Skin of body (tissue), 2 donors: ENCODE results near the gene CASR. TPM values are rescaled to one million over a fixed set of nuclear protein-coding genes. Genes with fewer than 3 reads are reported as not detected.

Experiments
- DNase-seq: peaks from one replicate; lab custom pipeline; 2025; lab: John Stamatoyannopoulos, UW
- total RNA-seq: library from RNA; depleted of rRNA; stranded (reverse); fragments of >200 nt; gene quantifications from one replicate; pipeline ENCODE4 v1.2.3, GENCODE V29; 2014

Gene CASR
- total RNA-seq, 1 donor from 2014 or later: not detected

DNA sequence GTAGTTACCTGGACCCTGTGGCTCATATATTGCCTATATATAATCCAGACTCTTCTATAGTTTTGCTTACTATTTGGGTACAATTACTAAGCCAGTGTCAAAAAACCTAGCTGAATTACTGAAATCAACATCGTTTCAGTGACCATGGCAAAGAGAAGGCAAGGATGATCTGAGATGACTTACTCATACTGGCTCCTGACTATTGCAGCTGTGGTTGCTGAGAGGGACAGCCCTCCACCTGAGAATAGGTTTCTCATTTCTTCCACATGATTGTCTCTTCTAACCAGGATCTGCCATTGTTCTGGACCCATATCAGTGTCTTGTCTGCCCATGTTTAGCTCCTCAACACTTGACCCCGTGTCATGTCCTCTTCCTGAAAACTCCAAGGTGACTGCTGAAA, 30.2 kb downstream of the CASR start:
- DNase-seq: no peak

DNA sequence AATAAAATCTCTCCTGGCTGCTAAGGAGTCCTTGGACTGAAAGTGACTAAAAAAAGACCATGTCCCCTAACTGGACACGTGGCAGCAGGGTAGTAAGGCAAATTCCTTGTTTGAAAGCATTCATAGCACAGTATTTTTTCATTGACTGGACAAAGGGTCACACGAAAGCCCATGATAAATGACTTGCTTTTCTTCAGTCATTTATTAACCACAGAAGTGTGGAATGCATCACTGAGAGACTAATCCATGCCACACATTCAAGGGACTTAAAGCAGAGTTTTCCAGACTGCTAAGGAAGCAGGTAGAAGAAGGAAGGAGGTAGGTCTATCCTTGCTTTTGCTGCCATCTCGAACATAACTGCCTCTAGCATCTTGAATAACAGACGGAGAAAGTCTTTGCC, 31.2 kb downstream of the CASR start:
- no peak for DNase-seq

DNA sequence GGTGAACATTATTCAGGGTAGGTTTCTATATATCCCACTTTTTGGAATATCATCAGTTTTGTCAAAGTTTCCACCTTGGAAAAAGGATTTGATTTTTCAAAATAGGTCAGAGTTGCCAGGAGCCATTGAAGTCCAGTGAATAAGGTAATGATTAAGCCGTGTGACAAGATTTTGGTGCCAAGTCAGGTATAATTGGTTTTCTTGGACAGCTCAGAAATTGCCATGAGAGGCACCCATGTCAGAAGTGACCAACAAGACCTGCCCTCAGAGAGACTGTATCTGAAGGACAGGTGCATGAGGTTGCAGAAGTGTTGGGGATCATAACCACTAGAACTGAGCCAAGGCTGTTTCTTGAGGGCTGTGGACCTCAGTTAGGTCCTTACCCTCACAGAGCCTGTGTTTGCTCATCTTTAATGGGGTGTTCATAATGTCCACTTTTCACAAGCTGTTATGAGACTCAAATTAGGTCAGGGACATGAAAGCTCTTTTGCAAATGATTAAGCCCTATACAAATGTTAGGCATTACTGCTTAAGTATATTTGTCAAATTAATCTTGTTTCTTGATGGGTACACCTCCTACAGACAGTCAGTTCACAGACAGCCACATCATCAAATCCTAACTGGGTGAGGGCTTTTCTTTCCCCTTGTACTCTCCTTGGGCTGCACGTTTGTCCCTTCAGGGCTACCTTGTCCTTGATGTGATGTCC, 32.3 kb downstream of the CASR start:
- DNase-seq: no peak

DNA sequence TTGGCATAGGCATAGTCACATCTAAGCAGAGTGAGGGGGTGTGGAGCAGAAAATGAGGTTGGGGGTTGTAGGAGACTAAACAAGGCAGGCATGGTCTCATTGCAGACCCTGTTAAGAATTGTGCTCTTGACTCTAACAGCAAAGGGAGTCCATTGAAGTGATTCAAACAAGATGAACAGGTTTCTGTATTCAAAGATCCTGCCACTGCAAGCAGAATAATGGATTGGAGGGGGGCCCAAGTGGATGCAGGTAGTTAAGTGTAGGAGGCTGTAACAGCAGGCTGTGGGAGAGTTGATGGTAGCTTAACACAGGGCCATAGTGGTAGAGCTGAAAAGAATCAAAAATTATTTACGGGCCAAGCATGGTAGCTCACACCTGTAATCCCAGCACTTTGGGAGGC, 34.4 kb downstream of the CASR start:
- no peak for DNase-seq

DNA sequence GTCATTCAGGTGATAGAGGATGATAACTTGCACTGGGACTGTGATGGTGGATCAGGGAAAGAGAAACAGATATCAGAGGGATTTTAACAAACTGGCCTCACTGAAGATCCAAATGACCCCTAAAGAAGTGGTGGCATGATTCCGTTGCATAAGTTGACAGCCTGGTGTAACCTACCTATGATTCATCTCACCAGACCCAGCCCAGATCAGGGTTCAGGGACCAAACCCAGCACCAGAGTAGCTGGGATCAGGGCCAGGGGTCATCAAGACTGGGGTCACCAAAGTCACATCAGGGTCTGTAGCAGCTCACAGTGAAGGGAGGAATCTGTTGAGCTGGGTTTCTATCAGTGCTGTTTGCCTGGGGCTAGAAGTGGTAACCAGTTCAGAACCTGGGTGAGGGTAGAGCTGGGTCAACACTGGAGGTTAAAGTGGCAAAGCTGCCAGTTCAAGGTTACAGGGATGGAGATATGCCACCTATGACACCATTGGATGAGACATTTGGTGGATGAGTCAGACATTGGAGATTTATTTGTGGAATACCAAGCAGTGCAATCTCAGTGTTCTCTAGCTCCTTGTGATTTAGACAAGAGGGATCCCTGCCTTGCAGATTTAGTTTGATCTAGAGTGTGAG, 35.9 kb downstream of the CASR start:
- no peak for DNase-seq

DNA sequence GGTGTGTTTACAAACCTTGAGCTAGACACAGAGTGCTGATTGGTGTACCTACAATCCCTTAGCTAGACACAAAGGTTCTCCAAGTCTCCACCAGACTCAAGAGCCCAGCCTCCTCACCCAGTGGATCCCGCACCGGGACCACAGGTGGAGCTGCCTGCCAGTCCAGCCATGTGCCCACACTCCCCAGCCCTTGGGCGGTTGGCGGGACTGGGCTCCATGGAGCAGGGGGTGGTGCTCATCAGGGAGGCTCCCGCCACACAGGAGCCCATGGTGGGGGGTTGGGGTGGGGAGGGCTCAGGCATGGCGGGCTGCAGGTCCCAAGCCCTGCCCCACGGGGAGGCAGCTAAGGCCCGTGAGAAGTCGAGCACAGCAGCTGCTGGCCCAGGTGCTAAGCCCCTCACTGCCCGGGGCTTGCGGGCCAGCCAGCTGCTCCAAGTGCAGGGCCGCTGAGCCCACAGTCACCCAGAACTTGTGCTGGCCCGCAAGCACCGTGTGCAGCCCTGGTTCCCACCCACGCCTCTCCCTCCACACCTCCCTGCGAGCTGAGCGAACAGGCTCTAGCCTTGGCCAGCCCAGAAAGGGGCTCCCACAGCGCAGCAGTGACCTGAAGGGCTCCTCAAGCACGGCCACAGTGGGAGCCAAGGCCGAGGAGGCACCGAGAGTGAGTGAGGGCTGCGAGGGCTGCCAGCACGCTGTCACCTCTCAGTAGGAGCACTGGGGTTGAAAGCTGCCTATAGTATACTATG, 43.7 kb downstream of the CASR start:
- DNase-seq: no peak

DNA sequence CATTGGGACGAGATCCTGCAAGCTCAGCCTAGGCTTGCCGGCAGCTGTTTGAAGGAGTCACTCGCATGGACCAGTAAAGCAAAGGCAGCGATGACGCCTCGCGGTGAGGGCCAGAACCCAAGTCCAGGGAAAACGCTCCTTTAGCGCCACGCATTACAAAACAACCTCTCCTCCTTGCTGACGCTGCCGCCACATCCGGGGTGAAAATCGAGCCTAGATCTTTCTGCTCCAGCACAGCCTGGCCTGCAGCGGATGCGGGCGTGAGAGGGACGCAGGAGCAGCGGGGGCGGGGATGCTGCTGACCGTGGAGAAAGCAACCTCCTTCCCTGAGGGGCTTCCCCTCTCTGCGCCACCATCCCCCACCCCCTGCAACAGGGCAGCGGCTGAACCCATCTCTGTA, 46.7 kb downstream of the CASR start:
- DNase-seq: no peak

DNA sequence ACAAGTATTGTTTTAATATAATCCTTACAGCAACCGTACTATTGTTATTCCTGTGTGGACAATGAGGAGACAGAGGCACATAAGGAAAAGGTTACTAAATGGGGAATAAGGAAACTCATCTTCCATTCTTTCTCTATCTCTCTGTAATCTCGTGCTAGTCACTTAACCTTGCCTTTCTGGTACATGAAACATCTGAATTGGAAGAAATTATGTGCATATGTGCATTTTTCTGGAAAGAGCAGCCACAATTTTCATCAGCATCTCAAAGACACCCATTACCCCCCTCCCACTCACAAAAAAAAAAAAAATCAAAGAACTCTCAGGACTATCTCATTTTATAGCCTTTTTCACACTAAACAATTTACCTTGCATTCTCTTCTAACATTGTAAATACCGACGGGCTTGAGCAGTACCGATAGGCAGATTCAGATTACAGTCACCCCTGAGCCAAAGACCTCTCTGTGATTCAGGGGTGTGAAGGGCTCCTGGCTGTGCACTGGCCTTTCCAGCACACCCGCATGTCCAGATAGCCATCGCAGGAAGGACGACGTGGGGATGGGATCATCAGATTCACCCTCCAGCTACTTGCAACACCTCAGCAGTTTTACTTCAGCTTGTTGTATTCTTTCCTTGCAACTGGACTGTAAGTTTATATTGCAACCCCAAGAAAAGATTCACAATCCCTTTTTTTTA, 48.1 kb downstream of the CASR start:
- no peak for DNase-seq

DNA sequence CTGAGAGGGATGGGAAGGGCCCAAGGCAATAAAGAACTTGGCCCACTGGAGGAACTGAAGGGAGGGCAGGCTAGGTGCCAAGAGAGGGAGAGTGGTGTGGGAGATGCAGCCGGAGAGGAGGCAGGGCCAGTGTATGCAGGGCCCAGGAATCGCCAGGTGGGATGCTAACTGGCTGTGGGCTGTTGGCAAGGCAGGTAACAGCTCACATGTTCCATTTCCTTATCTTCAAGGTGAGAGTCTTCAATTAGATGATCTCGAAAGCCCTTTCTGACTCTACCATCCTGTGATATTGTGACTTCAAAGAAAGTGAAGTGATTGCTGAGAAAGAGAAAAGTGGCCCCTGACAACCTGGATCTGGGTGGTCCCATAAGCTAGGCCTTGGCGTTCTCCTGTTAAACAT, 49.0 kb downstream of the CASR start:
- no peak for DNase-seq

DNA sequence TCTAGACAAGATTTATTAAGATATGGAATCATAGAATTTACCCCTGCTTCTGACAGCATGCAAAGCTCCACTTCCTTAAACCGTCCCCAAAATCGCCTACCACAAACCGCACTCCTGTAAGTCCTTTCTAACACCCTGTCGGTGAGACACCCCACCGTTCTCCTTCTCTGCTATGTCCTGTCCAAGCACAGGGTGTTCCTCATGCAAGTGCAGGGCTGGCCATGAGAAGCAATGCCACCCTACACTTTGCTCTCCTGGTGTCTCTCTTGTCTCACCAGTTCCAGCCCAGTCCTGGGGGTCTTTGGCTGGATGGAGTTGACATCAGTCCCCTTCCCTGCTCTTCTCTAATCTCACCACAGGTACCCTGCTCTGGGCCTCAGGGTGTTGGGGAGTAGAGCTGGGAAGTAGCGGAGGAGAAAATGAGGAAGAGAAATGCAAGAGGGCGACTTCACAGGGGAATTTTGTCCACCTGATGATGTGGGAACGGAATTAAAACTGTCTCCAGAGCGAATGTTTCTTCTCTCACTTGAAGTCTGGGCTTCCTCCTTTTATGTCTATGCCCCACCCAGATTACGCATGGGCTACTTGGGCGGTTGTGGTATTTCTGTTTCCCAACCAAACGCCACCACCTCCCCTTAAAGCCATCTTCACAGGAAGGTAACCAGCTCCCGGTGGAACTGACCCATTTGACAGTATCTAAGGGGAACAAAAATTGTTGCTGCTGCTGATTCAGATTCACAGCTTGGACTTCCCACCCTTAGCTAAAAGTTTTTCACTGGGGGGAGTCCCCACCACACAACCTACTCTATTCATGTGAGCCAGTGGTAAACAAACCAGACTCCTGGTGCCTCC, 49.9 kb downstream of the CASR start:
- no peak for DNase-seq

DNA sequence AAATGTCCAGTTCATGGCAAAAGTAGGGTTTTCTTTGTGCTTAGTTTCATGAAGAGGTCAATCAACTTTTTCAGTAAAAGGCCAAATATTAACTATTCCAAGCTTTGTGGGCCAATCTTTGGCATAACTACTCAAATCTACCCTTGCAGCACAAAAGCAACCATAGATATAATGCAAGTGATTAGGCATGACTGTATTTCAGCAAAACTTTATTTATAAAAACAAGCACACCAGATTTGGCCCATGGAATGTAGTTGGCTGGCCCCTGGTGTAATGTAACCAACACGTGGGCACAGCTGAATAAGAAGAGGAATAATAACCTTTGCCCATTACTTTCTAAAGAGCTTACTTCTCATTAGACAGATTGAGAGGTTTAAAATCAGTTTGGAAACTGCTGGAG, 50.6 kb downstream of the CASR start:
- DNase-seq: no peak

DNA sequence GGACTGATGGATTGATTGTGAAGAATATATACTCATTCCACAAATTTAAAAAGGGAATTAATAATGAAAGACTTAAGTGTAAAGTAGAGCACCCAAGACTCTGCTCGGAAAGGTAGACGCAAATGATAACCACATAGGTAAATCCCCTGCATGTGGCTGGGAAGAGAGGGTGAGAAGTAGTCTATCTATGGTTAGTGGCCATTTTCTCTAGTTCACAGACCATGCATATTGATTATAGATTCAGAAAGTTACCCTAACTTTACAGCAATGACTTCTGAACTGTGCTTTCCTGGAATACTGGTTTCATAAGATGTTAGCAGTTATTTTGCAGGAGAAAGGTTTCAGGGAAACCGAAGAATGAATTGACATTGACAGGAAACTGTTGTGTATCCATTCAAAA, 51.7 kb downstream of the CASR start:
- no peak for DNase-seq

DNA sequence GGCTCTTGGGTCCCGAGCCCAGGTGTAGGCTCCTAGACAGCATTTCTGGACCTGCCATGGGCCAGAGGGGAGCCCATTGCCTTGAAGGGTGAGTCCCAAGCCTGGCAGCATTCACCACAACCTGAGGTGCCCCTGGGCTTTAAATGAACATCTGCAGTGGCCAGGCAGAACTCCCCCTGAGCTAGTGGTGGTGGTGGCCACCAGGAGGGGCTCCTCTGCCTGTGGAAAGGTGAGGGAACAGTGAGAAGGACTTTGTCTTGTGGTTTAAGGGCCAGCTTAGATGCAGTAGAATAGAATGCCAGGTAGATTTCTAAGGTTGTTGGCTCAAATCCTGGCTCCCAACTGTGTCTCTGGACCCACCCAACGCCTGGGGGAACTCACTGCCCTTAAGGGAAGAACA, 55.6 kb downstream of the CASR start:
- no peak for DNase-seq

DNA sequence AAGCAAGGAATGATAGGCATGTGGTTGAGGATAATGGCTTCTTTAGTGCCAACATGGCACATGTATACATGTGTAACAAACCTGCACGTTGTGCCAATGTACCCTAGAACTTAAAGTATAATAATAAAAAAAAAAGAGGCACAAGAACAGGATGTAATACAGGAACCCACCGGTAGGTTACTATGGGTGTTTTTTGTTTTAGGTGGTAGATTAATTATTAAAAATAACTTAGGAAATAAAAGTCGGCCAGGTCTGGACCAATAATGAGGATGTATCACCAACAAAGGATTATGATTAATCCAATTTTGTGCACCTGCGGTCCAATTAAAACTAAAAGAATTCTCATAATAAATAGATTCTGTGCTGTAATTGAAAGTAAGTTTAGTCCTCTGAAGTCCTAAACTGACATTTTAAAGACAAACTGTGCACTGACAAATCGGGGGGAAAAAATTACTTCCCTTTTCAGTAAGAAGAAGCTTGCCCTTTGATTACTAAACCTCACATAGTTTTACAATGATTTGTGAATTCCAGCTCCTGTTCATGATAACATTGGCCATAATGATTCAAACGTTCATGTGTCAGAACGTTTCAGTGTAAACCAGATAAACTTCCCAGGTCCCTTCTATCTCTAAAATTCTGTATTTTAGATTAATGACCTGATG, 62.2 kb downstream of the CASR start:
- DNase-seq: no peak

DNA sequence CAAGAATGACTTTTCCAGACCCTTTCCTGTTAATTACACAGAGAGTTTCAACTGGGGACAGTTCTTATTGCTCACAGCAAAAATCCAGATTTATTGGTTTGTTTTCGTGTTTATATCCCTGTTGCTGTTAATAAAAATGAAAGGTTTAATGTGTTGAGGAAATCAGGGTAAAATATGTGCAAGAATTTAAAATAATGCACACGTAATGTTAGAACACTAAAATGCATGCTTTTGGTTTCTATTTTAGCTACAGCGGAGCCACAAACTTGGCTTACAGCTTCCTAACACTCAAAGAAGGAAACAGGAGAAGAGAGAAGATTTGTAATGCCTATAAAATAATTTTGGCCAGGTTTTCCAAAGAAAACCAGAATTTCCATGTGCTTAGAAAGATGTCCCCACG, 62.7 kb downstream of the CASR start:
- no peak for DNase-seq

DNA sequence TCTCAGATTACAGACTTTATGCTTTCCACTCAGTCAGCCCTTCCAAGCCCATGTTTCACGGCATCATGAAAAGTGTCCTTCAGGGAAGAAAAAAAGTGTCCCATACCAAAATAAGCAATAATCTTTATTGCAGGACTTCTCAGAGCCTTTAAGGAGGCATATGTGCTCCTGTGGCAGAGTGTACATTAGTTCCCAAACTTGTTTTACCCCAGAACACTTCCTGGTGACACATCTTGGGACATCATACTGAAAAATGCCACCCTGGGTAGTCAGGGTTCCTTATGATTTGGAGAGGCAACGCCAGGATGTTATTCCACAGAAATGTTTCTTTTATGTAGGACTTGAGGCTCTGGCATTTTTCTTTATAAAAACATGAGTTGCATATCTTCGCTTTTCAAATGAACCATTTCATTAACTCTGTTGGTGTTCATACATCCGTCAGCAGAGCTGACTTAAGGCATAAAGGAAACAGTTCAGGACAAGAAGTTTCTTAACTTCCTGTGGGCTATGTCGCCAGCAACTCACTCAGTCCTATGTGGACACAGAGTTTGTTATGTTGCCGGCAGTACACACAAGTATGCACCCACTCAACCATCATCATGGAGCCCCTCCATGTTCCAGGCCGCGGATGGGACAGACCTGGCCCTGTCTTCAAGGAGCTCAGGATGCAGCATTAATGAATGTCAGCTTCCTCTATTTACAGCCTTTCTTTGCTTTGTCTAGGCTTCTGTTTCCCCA, 63.8 kb downstream of the CASR start:
- peak; percentile 2 for DNase-seq

DNA sequence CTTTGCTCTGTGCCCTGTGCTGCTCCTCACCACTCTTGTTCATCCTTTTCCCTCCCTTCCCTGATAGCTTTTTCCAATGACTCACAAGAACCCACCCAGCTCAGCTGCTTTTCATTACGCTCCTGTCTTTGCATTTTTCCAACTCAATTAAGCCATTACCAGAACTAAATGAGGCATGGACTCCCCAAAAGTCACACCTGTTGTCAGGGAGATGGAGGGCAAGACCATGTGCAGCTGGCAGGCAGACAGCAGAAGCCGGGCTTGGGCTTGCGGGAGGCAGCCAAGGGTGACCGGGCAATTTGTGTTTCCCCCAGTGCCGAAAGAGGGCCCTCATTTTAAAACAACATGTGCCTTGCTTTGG, 64.3 kb downstream of the CASR start:
- no peak for DNase-seq

DNA sequence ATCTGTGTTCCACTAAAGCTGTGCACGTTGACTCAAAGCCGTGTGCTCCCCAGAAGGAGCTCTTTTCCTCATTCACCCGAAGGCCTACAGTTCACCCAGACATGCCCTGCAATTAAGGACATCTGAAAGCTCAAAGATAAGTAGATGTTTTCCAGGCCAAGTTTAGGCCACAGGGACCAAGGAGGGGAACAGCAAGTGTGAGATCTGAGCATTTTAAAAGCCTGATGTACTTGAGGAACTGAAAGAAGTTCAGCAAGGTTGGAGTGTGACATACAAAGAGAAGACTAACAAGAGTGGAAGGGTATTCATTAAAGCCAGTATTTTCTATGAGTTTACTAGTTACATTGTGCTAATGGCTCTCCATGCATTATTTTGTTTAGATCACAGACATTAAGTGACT, 68.0 kb downstream of the CASR start:
- DNase-seq: no peak

DNA sequence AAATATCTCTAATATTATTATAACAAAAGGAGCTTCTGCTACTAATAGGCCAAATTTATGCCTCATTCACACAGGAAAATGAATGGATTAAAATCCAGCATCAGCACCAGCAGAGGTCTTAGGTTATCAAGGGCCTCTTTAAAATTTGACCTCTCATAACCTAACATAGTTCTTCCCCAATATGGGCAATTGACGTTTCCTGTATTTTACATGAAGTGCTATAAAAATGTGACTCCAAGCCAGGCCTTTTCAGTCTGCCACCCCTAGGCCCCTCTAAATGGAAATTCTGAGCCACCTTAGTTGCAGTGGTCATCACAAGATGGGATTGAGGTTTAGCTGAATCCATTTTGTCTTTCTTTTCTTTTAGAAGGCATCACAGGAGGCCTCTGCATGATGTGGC, 70.1 kb downstream of the CASR start:
- DNase-seq: no peak
